ENCODE data around the gene PTGES3L.
"Not testable (repeated sequence)": the region's sequence is repeated elsewhere in the genome, so short reads cannot be mapped to it uniquely, and the experiment has no call there.

PTGES3L gene

DNA sequence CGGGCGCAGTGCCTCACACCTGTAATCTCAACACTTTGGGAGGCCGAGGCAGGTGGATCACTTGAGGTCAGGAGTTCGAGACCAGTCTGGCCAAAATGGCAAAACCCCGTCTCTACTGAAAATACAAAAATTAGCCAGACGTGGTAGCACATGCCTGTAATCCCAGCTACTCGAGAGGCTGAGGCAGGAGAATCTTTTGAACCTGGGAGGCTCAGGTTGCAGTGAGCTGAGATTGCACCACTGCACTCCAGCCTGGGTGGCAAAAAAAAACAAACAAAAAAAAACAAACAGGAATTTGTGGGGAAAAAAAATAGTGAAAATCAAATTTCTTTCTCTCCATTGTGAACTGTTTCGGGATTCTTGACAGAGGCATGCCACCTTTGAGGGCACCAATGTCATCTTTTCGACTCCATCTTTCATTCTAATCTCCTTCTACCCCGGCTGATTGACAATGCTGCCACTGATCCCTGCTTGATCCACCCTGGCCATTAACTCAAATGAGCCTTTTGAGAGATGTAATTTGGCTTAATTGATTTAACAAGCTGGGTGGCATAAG, 60.3 kb downstream of the PTGES3L start:
- not testable (repeated sequence) for DNase-seq (ENCODE audit: low read depth)

DNA sequence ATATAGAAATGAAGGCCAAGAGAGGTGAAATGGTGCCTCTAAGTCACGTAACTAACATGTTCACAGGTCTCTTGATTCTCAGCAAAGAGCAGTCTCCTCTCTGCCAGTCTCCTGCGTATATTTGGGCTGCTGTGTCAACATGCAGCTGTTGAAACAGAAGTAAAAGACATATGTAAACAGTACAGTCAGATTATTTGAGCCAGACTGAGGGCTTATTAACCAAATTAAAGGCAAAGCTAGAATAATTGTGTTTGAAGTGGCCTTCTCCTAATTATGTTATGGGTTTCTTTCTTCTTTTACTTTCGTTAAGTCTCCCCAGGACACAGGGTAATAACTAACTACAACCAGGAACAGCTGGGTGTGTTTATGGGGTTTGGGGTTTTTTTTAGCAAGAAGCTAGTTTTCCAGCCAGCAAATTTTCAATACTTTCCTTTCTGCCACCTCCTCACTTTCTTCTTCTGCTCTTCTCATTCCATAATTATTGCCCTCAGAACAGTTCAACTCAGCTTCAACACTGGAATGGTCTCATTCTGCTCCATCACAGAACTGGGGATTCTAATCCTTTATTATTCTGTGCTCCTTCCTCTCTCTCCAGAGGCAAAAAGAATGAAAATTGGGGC, 60.9 kb downstream of the PTGES3L start:
- no peak for DNase-seq (ENCODE audit: low read depth)
